AML-193 (cell line): ENCODE results near the gene PTGDR.

Experiments
- DNase-seq, 2 experiments: peaks; one replicate each; lab custom pipeline; 2025; lab: John Stamatoyannopoulos, UW

The PTGDR gene

GRCh38 chr14:52312931-52313355 is 45.4 kb downstream of the PTGDR start:
- DNase-seq, result no peak

GRCh38 chr14:52313462-52313861 is 46.0 kb downstream of the PTGDR start:
- peak; percentile 8 to 24 for DNase-seq

- DNase-seq, result peak; percentile 53 to 62
These were observed 46.6 kb downstream of the PTGDR start, which contains the start of gene PTGER2 for GRCh38 chr14:52313903-52314594. Gene PTGER2 (plus strand): TSS chr14:52314312. CDS start chr14:52314549, 237 bp downstream.

- DNase-seq, result peak in 1 of 2 experiments; percentile 8
These were observed 47.3 kb downstream of the PTGDR start for GRCh38 chr14:52314595-52315354.

- peak; percentile 35 to 51 for DNase-seq
These were observed 47.8 kb downstream of the PTGDR start for GRCh38 chr14:52315355-52315718.

- DNase-seq, result no peak
These were observed 50.6 kb downstream of the PTGDR start for GRCh38 chr14:52318062-52318461.

- DNase-seq, result no peak
These were observed 51.5 kb downstream of the PTGDR start for GRCh38 chr14:52318826-52319645.

GRCh38 chr14:52319919-52320318 is 52.4 kb downstream of the PTGDR start:
- DNase-seq, result no peak

- DNase-seq, result peak; percentile 81 to 87
These were observed 57.6 kb downstream of the PTGDR start for GRCh38 chr14:52325126-52325525.

- no peak for DNase-seq
These were observed 58.1 kb downstream of the PTGDR start for GRCh38 chr14:52325630-52326029.
